ENCODE data around the gene ZEB2.

ZEB2 gene

GRCh38 chr2:144454466-144455287, 65.2 kb downstream of the ZEB2 start:
- FAIRE-seq (no peak), DNase-seq (ENCODE audit: insufficient read length, low spot score) (no peak)

GRCh38 chr2:144453486-144454158, 66.3 kb downstream of the ZEB2 start:
- DNase-seq (ENCODE audit: insufficient read length, low spot score) (no peak), FAIRE-seq (no peak)

- no peak for FAIRE-seq
- no peak for DNase-seq (ENCODE audit: insufficient read length, low spot score)
Observed at GRCh38 chr2:144452989-144453336, 67.0 kb downstream of the ZEB2 start.

- FAIRE-seq (no peak), DNase-seq (ENCODE audit: insufficient read length, low spot score) (no peak)
Observed at GRCh38 chr2:144452169-144452988, 67.5 kb downstream of the ZEB2 start.

GRCh38 chr2:144451443-144451842, 68.5 kb downstream of the ZEB2 start:
- FAIRE-seq (no peak), DNase-seq (ENCODE audit: insufficient read length, low spot score) (no peak)

- FAIRE-seq: no peak
- no peak for DNase-seq (ENCODE audit: insufficient read length, low spot score)
Observed at GRCh38 chr2:144449028-144449406, 70.9 kb downstream of the ZEB2 start.

GRCh38 chr2:144448389-144449027, 71.4 kb downstream of the ZEB2 start:
- DNase-seq (ENCODE audit: insufficient read length, low spot score) (no peak), FAIRE-seq (no peak)

GRCh38 chr2:144447535-144447934, 72.4 kb downstream of the ZEB2 start:
- FAIRE-seq: no peak
- DNase-seq (ENCODE audit: insufficient read length, low spot score): no peak

GRCh38 chr2:144446136-144446535, 73.8 kb downstream of the ZEB2 start:
- FAIRE-seq (no peak), DNase-seq (ENCODE audit: insufficient read length, low spot score) (no peak)

- no peak for DNase-seq (ENCODE audit: insufficient read length, low spot score)
- FAIRE-seq: no peak
Observed at GRCh38 chr2:144445196-144445595, 74.7 kb downstream of the ZEB2 start.

GRCh38 chr2:144443837-144444817, 75.8 kb downstream of the ZEB2 start:
- DNase-seq (ENCODE audit: insufficient read length, low spot score) (no peak), FAIRE-seq (peak; percentile 8)

- no peak for DNase-seq (ENCODE audit: insufficient read length, low spot score)
Observed at GRCh38 chr2:144441711-144442141, 78.2 kb downstream of the ZEB2 start.

GRCh38 chr2:144439993-144440392, 79.9 kb downstream of the ZEB2 start:
- DNase-seq (ENCODE audit: insufficient read length, low spot score) (no peak), FAIRE-seq (no peak)

More at GRCh38 chr2:144441711-144442141, 78.2 kb downstream of the ZEB2 start:
- no peak for FAIRE-seq

- no peak for DNase-seq (ENCODE audit: insufficient read length, low spot score)
- no peak for FAIRE-seq
Observed at GRCh38 chr2:144438801-144439631, 80.9 kb downstream of the ZEB2 start.

GRCh38 chr2:144437636-144438035, 82.3 kb downstream of the ZEB2 start:
- FAIRE-seq (no peak), DNase-seq (ENCODE audit: insufficient read length, low spot score) (no peak)

GRCh38 chr2:144434425-144435222, 85.3 kb downstream of the ZEB2 start:
- DNase-seq (ENCODE audit: insufficient read length, low spot score): no peak
- FAIRE-seq: no peak

GRCh38 chr2:144432921-144433320, 87.0 kb downstream of the ZEB2 start:
- no peak for DNase-seq (ENCODE audit: insufficient read length, low spot score)
- FAIRE-seq: no peak

- no peak for FAIRE-seq
- no peak for DNase-seq (ENCODE audit: insufficient read length, low spot score)
Observed at GRCh38 chr2:144431998-144432397, 87.9 kb downstream of the ZEB2 start.

Data from GM19239 (cell line).